Measurements from ENCODE around the gene KRTAP6-2. TPM values are rescaled to one million over a fixed set of nuclear protein-coding genes. Genes with fewer than 3 reads are reported as not detected.

Gene KRTAP6-2
- total RNA-seq, 1 experiment from 2014 or later: not detected

DNA sequence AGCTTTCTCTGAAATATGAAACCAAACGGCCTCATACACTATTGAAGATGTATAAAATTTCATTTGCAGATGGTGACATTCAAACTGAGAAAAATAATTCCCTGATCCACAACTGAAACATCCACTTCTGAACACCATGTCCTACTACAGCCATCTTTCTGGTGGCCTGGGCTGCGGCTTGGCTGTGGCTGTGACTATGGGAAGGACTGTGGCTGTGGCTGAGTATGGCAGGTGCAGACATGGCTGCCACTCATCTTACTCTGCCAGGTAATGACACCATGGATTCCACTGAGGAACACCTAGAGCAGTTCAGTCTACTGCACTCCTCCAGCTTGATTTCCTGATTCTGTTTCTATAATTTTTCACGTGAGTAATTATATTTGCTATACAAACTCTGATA is 21.8 kb upstream of the KRTAP6-2 start, which contains the start of gene KRTAP20-4:
KRTAP20-4 (plus strand) TSS at position 106 of the 400 bp plus-strand sequence.
- DNase-seq (ENCODE audit: low spot score): no peak
- Histone ChIP-seq H3K4me3 (ENCODE audit: low read depth, low read length, poor library complexity, severe bottlenecking) (no peak within 1 kb of the TSS), H3K9me3 (ENCODE audit: low read depth, low read length, poor library complexity, severe bottlenecking) (no peaks in the 10 kb centered on the region), H3K4me1 (ENCODE audit: insufficient read depth, low read length, poor library complexity, severe bottlenecking) (no peaks in the 10 kb centered on the region), H3K27ac (ENCODE audit: low read depth, low read length, poor library complexity, severe bottlenecking) (no peak within 1 kb of the TSS), H3K36me3 (ENCODE audit: insufficient read depth, low read length, poor library complexity, severe bottlenecking) (no peaks in the 10 kb centered on the region), H3K27me3 (replicated peaks; ENCODE audit: insufficient read depth, low read depth, low read length, poor library complexity) (no peaks in the 10 kb centered on the region)
- TF ChIP-seq CTCF (conservative IDR thresholded peaks at IDR 0.05; ENCODE audit: low read depth, low read length) (no peak), EZH2 (IDR thresholded peaks at IDR 0.05; ENCODE audit: borderline replicate concordance, low read depth, low read length, poor library complexity, severe bottlenecking) (no peak)
- CTCF ChIA-PET: no interaction called here
- intact Hi-C loops (cut with micrococcal nuclease; ENCODE audit: unreplicated experiment): no loop called here
- no TSS peak for BruUV-seq (replicated peaks)
- POLR2A ChIA-PET (ENCODE audit: low non-redundant PET): no interaction called here

DNA sequence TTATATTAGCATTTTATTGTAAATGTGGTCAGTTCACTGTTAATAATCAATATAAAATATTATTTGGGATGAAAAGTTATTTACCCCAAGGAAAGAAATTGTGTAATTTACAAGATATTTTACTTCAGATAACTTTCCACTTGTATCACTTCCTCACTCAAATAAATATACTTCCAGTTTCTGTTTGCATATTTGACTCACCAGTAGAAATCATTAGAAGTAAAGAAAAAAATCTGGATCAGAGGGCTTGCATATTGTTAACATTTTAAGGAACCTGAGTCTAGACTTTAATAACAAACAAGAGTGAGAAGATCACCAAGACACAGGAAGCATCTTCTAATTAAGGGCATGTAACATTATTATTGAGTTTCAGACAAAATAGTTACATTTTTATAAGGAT is 21.4 kb upstream of the KRTAP6-2 start:
- intact Hi-C loops (cut with micrococcal nuclease; ENCODE audit: unreplicated experiment): no loop called here
- Histone ChIP-seq H3K27me3 (replicated peaks; ENCODE audit: insufficient read depth, low read depth, low read length, poor library complexity) (no peaks in the 10 kb centered on the region), H3K36me3 (ENCODE audit: insufficient read depth, low read length, poor library complexity, severe bottlenecking) (no peaks in the 10 kb centered on the region), H3K4me3 (ENCODE audit: low read depth, low read length, poor library complexity, severe bottlenecking) (no peak overlapping the region), H3K9me3 (ENCODE audit: low read depth, low read length, poor library complexity, severe bottlenecking) (no peaks in the 10 kb centered on the region), H3K4me1 (ENCODE audit: insufficient read depth, low read length, poor library complexity, severe bottlenecking) (no peaks in the 10 kb centered on the region), H3K27ac (ENCODE audit: low read depth, low read length, poor library complexity, severe bottlenecking) (no peak overlapping the region)
- CTCF ChIA-PET: no interaction called here
- BruUV-seq (replicated peaks): no TSS peak
- no peak for DNase-seq (ENCODE audit: low spot score)
- no peak for TF ChIP-seq CTCF (conservative IDR thresholded peaks at IDR 0.05; ENCODE audit: low read depth, low read length)
- TF ChIP-seq EZH2 (IDR thresholded peaks at IDR 0.05; ENCODE audit: borderline replicate concordance, low read depth, low read length, poor library complexity, severe bottlenecking): no peak
- POLR2A ChIA-PET (ENCODE audit: low non-redundant PET): no interaction called here

DNA sequence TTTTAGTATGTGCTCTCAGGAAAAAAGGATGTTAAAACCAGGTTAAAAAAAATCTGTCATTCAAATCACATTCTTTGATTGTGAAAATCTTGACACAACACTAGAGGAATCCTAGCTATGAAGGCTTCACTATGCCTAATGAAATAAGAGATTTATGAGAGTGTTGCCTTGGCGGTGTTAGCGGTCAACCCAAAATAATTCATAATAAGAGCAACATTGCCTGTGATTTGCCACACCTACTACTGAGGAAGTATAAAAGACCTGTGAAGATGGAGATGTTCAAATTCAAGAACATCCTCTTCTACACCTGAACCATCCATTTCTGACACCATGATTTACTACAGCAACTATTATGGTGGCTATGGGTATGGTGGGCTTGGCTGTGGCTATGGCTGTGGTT is 17.4 kb upstream of the KRTAP6-2 start, which contains the start of gene KRTAP20-1:
KRTAP20-1 (plus strand) TSS at position 301 of the 400 bp plus-strand sequence; CDS start at position 331, 30 bp downstream.
- Histone ChIP-seq H3K4me3 (ENCODE audit: low read depth, low read length, poor library complexity, severe bottlenecking) (no peak within 1 kb of the TSS), H3K4me1 (ENCODE audit: insufficient read depth, low read length, poor library complexity, severe bottlenecking) (no peaks in the 10 kb centered on the region), H3K27ac (ENCODE audit: low read depth, low read length, poor library complexity, severe bottlenecking) (no peak within 1 kb of the TSS), H3K36me3 (ENCODE audit: insufficient read depth, low read length, poor library complexity, severe bottlenecking) (no peaks in the 10 kb centered on the region), H3K9me3 (ENCODE audit: low read depth, low read length, poor library complexity, severe bottlenecking) (no peaks in the 10 kb centered on the region), H3K27me3 (replicated peaks; ENCODE audit: insufficient read depth, low read depth, low read length, poor library complexity) (no peaks in the 10 kb centered on the region)
- ChIA-PET POLR2A (ENCODE audit: low non-redundant PET) (no interaction called here), CTCF (no interaction called here)
- TF ChIP-seq CTCF (conservative IDR thresholded peaks at IDR 0.05; ENCODE audit: low read depth, low read length) (no peak), EZH2 (IDR thresholded peaks at IDR 0.05; ENCODE audit: borderline replicate concordance, low read depth, low read length, poor library complexity, severe bottlenecking) (no peak)
- intact Hi-C loops (cut with micrococcal nuclease; ENCODE audit: unreplicated experiment): no loop called here
- no peak for DNase-seq (ENCODE audit: low spot score)
- no TSS peak for BruUV-seq (replicated peaks)

Data from A673 (cell line).